ENCODE data around the gene KDM3A.

Gene KDM3A

DNA sequence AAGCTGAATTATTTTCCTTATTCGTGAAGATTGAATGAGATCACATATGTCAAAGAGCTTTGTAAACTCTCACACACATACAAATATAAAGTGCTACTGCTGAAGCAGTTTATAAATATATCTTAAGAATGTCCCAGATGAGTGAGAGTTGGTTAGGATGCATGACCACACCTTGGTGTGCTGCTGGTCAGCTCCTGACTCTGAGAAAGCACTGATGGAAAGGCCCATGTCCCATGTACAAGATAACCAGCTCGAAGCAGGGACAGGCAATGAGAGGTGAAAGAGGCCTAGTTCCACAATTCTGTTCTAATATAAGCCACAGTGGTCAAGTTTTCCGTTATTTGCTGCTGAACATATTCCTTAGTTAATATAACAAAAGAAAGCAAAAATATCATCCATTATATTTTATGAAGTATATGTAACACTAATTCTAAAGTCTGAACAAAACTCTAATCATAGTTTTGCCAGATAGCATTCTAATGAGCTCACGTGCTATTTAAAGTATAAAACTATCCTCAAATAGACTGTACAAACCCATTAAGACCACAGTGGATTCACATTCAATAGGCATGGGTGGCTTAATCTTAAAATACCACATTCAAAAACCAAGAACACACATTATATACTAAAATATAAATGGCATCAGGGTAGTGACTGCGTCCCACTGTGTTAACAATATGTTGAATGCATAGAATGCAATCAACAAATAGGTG is 72.9 kb downstream of the KDM3A start:
- no peak for DNase-seq (ENCODE audit: low read depth in 2 of 2)

- no peak for DNase-seq (ENCODE audit: low read depth in 2 of 2)
Measured at GRCh38 chr2:86518481-86518880, 77.3 kb downstream of the KDM3A start.

DNA sequence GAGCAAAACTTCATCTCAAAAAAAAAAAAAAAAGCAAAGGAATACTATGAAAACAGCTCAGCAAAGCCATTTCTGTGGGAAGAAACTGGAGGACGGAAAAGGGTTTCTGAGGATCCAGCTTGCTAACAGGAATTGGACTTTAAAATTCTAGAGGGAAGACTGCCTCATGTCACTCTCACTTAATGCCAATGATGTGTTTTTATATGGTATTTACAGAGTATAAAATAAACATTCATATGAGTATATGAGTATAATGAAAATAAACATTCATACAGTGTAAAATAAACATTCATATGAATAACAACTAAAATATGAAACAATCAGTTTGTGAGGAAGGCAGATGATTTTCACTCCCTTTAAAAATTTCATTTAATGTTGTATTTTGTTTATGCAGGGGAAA is 78.2 kb downstream of the KDM3A start:
- DNase-seq (ENCODE audit: low read depth in 2 of 2), result no peak

DNA sequence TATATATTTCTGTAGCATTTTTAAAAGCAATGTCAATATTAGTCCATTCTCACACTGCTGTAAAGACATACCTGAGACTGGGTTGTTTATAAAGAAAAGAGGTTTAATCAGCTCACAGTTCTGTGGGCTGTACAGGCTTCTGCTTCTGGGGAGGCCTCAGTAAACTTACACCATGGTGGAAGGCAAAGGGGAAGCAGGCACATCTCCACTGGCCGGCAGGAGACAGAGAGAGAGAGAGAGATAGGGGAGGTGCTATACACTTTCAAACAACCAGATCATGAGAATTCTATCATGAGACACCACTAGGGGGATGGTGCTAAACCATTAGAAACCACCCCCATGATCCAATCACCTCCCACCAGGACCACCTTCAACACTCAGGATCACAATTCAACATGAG is 79.0 kb downstream of the KDM3A start:
- DNase-seq (ENCODE audit: low read depth in 2 of 2), result no peak

- no peak for DNase-seq (ENCODE audit: low read depth in 2 of 2)
Measured at GRCh38 chr2:86521922-86522321, 80.8 kb downstream of the KDM3A start.

- DNase-seq (ENCODE audit: low read depth in 2 of 2), result no peak
Measured at GRCh38 chr2:86522711-86523110, 81.5 kb downstream of the KDM3A start.

DNA sequence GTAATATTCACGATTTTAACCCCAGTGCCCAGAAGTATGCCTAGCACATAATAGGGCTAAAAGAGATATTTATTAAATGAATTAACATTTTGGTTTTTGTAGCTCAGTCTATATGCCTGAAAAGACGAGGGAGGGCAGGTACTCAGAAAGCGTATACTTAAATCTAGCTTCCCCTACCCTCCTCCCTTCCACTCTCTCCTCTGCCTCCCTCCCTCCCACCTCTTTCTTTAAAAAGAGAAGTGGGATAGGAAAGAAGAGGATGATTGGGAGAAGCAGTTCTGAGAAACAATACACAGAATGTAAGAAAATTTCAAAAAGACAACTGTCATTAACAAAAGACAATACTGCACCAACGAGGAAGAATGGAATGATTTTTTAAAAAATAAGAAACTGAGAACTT is 82.3 kb downstream of the KDM3A start:
- no peak for DNase-seq (ENCODE audit: low read depth in 2 of 2)

DNA sequence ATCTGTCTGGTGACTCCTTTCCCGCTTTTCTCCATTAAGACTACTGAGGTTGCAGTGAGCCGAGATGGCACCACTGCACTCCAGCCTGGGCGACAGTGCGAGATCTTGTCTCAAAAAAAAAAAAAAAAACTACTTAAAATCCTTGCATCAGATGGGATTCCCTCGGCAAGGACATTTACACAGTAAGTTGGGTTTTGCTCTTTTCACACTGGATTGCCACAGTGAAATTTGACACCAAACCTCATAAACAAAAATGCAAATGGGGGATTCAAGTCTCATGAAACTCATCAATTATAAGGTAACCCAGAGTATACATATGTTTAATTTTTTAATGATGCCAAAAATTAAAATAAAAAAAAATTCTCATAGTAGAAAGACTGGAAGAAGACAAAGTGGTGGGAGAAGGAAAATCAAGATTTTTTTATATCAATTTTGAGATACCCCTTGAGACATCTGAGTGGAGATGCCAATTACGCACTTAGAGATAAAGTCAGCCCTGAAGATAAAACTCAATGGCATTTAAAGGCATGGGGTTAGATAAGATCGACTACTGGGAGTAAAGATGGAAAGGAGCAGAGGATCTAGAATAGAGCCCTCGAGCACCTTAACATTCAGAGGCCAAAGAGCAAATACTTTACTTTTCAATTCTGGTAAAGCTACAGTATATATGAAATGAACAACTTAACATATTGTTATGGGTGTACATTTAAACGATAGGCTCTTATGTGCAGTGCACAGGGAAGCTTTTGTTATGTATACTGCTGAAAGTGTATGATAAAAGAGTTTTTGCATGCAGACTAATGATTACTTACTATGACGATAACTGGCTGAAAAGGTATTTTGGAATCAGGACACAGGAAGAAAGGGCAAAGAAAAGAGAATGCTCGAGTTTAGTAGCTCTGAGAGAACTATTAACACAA is 84.5 kb downstream of the KDM3A start:
- DNase-seq (ENCODE audit: low read depth in 2 of 2), result no peak

- no peak for DNase-seq (ENCODE audit: low read depth in 2 of 2)
Measured at GRCh38 chr2:86533589-86533988, 92.4 kb downstream of the KDM3A start.

- DNase-seq (ENCODE audit: low read depth in 2 of 2), result no peak
Measured at GRCh38 chr2:86541334-86541733, 100.2 kb downstream of the KDM3A start.
